ENCODE results near the gene ZNF304. TPM values are rescaled to one million over a fixed set of nuclear protein-coding genes. Genes with fewer than 3 reads are reported as not detected.

The ZNF304 gene
- total RNA-seq, 1 donor from 2014 or later = 12.2 TPM

DNA sequence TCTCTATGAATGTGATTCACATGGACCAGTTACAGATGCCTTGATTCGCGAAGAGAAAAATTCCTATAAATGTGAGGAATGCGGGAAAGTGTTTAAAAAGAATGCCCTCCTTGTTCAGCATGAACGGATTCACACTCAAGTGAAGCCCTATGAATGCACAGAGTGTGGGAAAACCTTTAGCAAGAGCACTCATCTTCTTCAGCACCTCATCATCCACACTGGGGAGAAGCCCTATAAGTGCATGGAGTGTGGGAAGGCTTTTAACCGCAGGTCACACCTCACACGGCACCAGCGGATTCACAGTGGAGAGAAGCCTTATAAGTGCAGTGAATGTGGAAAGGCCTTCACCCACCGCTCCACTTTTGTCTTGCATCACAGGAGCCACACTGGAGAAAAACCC lies 23.1 kb upstream of the ZNF304 start:
- no peak overlapping the region for H3K27ac ChIP-seq (ENCODE audit: low read depth, low read length)
- Mint-ChIP-seq H3K4me3 (ENCODE audit: unreplicated experiment) (no peak overlapping the region), H3K27me3 (ENCODE audit: low read depth, unreplicated experiment) (no peaks in the 10 kb centered on the region), H3K27ac (ENCODE audit: unreplicated experiment) (no peak overlapping the region), H3K9me3 (ENCODE audit: unreplicated experiment) (no peaks in the 10 kb centered on the region), H3K4me1 (ENCODE audit: low read depth, unreplicated experiment) (no peaks in the 10 kb centered on the region), H3K36me3 (ENCODE audit: low read depth, unreplicated experiment) (peaks cover 42% of the 10 kb centered on the region)
- DNase-seq (ENCODE audit: low read depth) (no peak), FAIRE-seq (no peak)
- no peak overlapping the region for H3K4me3 ChIP-seq (ENCODE audit: insufficient read depth, low read depth, low read length)
- H2AFZ ChIP-seq (ENCODE audit: low read depth, low read length) = no peak overlapping the region
- no peaks in the 10 kb centered on the region for H3K27me3 ChIP-seq (ENCODE audit: insufficient read depth, low read length)
- H3K36me3 ChIP-seq (ENCODE audit: insufficient read depth, low read length) = peaks cover 38% of the 10 kb centered on the region
- no peak overlapping the region for H3K9ac ChIP-seq (ENCODE audit: low read length)
- no peaks in the 10 kb centered on the region for H4K20me1 ChIP-seq (ENCODE audit: insufficient read depth, low read length)
- H3K4me1 ChIP-seq (ENCODE audit: insufficient read depth, low read length) = no peaks in the 10 kb centered on the region
- H3K79me2 ChIP-seq (ENCODE audit: insufficient read depth, low read length) = peaks cover 11% of the 10 kb centered on the region
- peaks cover 18% of the 10 kb centered on the region for H3K9me3 ChIP-seq (ENCODE audit: insufficient read depth, low read depth, low read length)
- H3K4me2 ChIP-seq (ENCODE audit: low read length) = no peak overlapping the region
- TF ChIP-seq EZH2 (IDR thresholded peaks at IDR 0.05; ENCODE audit: insufficient read depth, low read length) (no peak), CTCF (IDR thresholded peaks at IDR 0.05; ENCODE audit: insufficient read depth, low read depth, low read length) (no peak)

GRCh38 chr19:57334191-57334590 lies 16.9 kb upstream of the ZNF304 start:
- H3K4me1 Mint-ChIP-seq (ENCODE audit: low read depth, unreplicated experiment) = peaks cover 3% of the 10 kb centered on the region
- no peak for TF ChIP-seq EZH2 (IDR thresholded peaks at IDR 0.05; ENCODE audit: insufficient read depth, low read length)
- no peak for TF ChIP-seq CTCF (IDR thresholded peaks at IDR 0.05; ENCODE audit: insufficient read depth, low read depth, low read length)
- no peak overlapping the region for H3K27ac Mint-ChIP-seq (ENCODE audit: unreplicated experiment)
- H3K36me3 Mint-ChIP-seq (ENCODE audit: low read depth, unreplicated experiment) = peaks cover 6% of the 10 kb centered on the region
- Histone ChIP-seq H2AFZ (ENCODE audit: low read depth, low read length) (no peak overlapping the region), H3K4me1 (ENCODE audit: insufficient read depth, low read length) (no peaks in the 10 kb centered on the region), H3K79me2 (ENCODE audit: insufficient read depth, low read length) (no peaks in the 10 kb centered on the region), H3K27ac (ENCODE audit: low read depth, low read length) (no peak overlapping the region), H3K4me3 (ENCODE audit: insufficient read depth, low read depth, low read length) (no peak overlapping the region), H3K9ac (ENCODE audit: low read length) (no peak overlapping the region), H3K27me3 (ENCODE audit: insufficient read depth, low read length) (no peaks in the 10 kb centered on the region), H3K36me3 (ENCODE audit: insufficient read depth, low read length) (peaks cover 4% of the 10 kb centered on the region), H4K20me1 (ENCODE audit: insufficient read depth, low read length) (no peaks in the 10 kb centered on the region), H3K4me2 (ENCODE audit: low read length) (no peak overlapping the region), H3K9me3 (ENCODE audit: insufficient read depth, low read depth, low read length) (peaks cover under 1% of the 10 kb centered on the region)
- no peak overlapping the region for H3K4me3 Mint-ChIP-seq (ENCODE audit: unreplicated experiment)
- DNase-seq (ENCODE audit: low read depth) (no peak), FAIRE-seq (no peak)
- no peaks in the 10 kb centered on the region for H3K9me3 Mint-ChIP-seq (ENCODE audit: unreplicated experiment)
- no peaks in the 10 kb centered on the region for H3K27me3 Mint-ChIP-seq (ENCODE audit: low read depth, unreplicated experiment)

DNA sequence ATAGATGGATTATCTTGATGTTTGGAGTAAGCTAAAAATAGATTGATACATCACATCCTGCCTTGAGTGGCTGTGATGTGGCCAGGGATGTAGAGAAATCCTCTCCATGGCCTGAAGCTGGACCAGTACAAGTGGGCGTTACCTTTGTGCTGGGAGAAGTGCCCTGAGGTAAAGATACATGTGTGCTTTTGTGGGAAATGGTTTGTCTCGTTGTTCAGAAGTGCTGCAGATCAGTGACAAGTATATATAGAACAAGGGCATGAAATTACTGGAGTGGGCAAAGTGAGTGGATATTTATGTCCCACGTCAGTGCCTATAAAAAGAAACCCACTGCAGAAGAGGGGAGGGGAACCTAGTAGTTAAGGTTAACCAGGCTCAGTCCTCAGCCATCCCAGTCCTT lies 12.2 kb upstream of the ZNF304 start:
- H3K4me1 Mint-ChIP-seq (ENCODE audit: low read depth, unreplicated experiment) = peaks cover 3% of the 10 kb centered on the region
- H3K36me3 ChIP-seq (ENCODE audit: insufficient read depth, low read length) = no peaks in the 10 kb centered on the region
- TF ChIP-seq CTCF (IDR thresholded peaks at IDR 0.05; ENCODE audit: insufficient read depth, low read depth, low read length) (no peak), EZH2 (IDR thresholded peaks at IDR 0.05; ENCODE audit: insufficient read depth, low read length) (no peak)
- no peak overlapping the region for H3K9ac ChIP-seq (ENCODE audit: low read length)
- no peak overlapping the region for H3K4me3 ChIP-seq (ENCODE audit: insufficient read depth, low read depth, low read length)
- no peak overlapping the region for H3K27ac ChIP-seq (ENCODE audit: low read depth, low read length)
- H3K4me2 ChIP-seq (ENCODE audit: low read length) = no peak overlapping the region
- peaks cover 3% of the 10 kb centered on the region for H3K9me3 ChIP-seq (ENCODE audit: insufficient read depth, low read depth, low read length)
- no peak overlapping the region for H3K4me3 Mint-ChIP-seq (ENCODE audit: unreplicated experiment)
- no peak overlapping the region for H3K27ac Mint-ChIP-seq (ENCODE audit: unreplicated experiment)
- H3K79me2 ChIP-seq (ENCODE audit: insufficient read depth, low read length) = no peaks in the 10 kb centered on the region
- no peaks in the 10 kb centered on the region for H3K9me3 Mint-ChIP-seq (ENCODE audit: unreplicated experiment)
- H3K4me1 ChIP-seq (ENCODE audit: insufficient read depth, low read length) = no peaks in the 10 kb centered on the region
- H4K20me1 ChIP-seq (ENCODE audit: insufficient read depth, low read length) = no peaks in the 10 kb centered on the region
- FAIRE-seq (no peak), DNase-seq (ENCODE audit: low read depth) (peak; percentile 14)
- H3K27me3 ChIP-seq (ENCODE audit: insufficient read depth, low read length) = no peaks in the 10 kb centered on the region
- H3K27me3 Mint-ChIP-seq (ENCODE audit: low read depth, unreplicated experiment) = no peaks in the 10 kb centered on the region
- peaks cover 2% of the 10 kb centered on the region for H3K36me3 Mint-ChIP-seq (ENCODE audit: low read depth, unreplicated experiment)
- H2AFZ ChIP-seq (ENCODE audit: low read depth, low read length) = no peak overlapping the region

Measured in astrocyte (in vitro differentiated cells and primary cell).